HG03354 (cell line): Measurements from ENCODE around the gene ZNRF3.
"Not testable (repeated sequence)": the region's sequence is repeated elsewhere in the genome, so short reads cannot be mapped to it uniquely, and the experiment has no call there.

Experiments used
- ATAC-seq: cut with Tn5 transposase; IDR thresholded peaks from one replicate; pipeline ENCODE4 v1.9.1; 2021; ENCODE audit warnings: mild to moderate bottlenecking; ENCODE audit not compliant: unreplicated experiment, poor library complexity, severe bottlenecking

The ZNRF3 gene

DNA sequence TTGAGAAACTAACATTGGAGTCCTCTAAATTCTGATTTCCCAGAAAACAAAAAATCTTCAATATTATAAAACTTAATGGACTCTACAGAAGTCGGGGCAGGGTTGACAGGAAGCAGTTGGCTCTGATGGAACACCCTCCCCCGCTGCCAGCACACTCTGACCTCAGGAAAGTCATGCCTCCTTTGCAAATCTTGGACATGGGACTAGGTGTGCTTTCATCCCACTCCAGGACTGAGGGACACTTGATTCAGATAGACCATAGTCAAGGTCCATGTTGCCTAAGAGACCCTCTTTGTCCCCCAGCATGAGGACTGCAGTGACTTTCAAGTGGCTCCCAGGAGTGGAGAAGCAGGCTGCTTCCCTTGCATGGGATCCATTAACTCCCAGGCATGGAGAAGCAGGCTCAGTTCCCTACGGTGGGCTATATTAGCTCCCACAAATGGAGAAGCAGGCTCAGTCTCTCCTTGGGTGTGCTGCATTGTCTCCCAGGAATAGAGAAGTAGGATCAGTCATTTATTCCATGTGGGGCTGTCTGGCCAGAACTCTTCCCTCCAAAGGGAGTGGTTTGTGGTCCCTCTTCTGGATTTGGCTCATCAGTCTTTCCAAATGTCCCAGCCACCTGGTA is 139.9 kb downstream of the ZNRF3 start:
- ATAC-seq, result no peak

- ATAC-seq, result no peak
These were observed 143.2 kb downstream of the ZNRF3 start for GRCh38 chr22:29026579-29026978.

GRCh38 chr22:29028468-29028867 is 145.1 kb downstream of the ZNRF3 start:
- ATAC-seq, result no peak

DNA sequence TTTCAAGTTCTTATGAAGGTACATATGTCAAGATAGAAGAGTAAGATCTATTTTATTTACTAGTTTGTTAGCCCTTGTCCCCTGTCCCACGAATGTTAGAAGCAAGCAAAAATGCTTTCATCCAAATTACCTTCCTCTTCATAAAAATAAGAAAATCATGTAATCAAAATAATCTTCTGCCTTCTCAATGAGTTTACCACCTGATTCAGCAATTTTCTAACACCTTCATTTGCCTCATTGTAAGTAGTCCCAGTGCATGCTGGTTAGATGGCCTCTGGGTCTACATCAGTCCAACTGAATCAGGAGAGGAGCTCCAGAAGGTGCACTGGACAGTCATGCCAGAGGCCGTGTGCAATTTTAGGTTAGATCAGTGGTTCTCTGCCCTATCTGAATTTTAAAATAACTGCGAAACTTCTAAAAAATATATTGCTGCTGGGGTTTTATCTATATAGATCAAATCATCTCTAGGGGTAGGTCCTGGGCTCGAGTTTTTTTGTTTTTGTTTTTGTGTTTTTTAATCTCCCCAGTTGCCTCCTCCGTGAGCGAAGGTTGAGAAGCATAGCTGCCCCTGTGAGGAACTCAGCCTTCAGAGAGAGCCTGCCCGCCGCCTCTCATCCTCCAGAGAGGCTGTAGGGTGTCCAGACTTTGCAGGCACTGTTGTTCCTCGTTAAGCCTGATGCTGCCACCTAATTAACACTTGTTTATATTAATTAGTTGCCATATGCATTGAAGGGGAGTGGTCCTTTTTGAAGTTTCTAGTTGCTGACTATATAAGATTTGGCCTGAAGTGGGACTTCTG is 146.0 kb downstream of the ZNRF3 start:
- ATAC-seq, result no peak

GRCh38 chr22:29030016-29030617 is 146.7 kb downstream of the ZNRF3 start:
- no peak for ATAC-seq

DNA sequence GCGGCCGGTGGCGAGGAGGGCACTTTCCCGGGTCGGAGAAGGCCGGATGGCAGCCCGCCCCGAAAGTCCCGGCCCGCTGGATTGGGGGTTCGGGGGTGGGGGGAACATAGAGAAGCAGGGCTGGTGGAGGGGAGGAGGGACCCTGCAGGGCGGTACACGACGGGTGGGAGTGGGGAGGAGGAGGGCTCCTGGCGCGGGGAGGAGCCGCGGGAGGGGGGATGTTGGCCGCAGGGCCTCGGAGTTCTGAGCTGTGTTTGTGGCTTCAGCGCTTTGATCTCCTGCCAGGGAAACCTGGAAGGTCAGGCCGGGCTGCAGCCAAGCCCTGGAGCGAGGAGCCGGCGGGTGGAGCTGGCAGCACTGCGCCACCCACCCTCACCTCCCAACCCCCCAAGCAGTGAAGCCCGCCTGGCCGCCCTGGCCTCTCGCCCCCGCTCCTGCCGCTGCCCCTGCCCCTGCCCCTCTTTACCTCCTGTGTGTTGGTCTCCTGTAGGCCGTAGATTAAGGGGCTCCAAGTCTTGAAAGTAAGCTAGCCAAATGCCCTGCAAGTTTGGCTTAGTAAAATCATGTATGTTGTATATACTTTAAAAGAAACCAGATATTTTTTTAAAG is 147.3 kb downstream of the ZNRF3 start:
- ATAC-seq, result no peak

- no peak for ATAC-seq
These were observed 148.0 kb downstream of the ZNRF3 start for GRCh38 chr22:29031227-29032011.

DNA sequence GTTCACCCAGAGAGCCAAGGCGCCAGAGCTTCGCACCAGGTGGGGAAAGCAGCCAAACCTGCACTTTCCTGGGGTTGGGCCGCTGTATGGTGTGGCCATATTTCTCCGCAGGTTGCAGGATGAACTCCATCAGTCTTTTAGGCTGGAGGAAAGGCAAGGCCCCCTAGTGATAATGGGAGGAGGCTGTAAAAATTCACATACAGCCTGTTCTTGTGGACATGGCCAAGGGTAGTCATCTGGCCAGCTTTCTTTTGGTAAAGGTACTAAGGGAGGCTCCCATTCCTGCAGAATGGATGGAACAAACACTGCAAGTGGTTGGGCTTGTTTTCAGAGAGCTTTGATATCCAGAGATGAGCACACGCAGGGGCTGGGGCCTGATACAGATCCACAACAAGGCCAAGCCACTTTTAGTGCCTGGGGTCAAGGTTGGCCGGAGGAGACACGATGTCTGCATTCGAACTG is 148.7 kb downstream of the ZNRF3 start:
- ATAC-seq, result no peak

- no peak for ATAC-seq
These were observed 149.2 kb downstream of the ZNRF3 start for GRCh38 chr22:29032584-29032983.

DNA sequence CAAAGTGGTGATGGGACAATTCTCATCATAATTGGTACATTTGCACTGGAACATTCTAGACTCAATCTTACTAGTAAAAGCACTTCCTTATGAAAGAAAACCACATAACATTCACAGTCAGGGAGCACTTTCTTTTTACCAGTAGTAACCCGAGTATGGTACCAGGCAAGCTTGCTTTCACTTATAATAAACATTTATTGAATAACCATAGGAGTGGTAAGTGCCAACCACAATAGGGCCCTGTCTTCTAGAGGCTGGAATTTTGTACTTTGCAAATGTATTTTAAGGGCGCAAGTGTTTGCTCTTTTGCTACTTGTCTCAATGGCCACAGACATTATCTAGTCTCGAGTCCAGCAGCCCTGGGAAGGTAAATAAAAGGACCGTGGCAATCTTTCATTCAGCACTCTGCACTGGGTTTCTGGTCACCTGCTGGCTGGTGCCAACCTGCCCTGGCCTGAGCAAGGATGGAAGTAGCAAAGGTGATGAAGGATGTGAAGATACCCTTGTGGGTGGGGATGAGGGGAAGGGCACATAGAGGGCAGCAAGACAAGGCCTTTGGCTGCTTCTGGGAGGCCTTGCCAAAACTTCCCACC is 154.1 kb downstream of the ZNRF3 start:
- no peak for ATAC-seq

DNA sequence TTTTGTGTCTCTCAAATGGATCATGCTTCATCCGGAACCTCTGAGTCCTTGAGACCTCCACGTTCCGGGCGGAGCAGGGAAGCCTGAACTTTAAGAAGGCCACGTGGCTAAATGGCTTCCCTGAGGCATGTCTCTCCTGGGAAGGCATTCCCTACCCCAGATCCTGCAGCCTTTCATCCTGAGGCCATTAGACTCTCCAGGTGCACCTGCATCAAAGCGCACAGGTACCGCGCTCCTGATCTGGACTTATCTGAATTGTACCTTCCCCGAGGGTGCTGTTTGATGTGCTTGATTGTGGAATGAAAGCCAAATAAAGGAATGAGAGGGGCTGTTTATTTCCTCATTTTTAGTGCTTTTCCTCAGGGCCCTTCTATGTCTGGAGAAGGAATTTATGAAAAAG is 155.8 kb downstream of the ZNRF3 start:
- no peak for ATAC-seq

GRCh38 chr22:29039684-29040083 is 156.3 kb downstream of the ZNRF3 start:
- not testable (repeated sequence) for ATAC-seq

DNA sequence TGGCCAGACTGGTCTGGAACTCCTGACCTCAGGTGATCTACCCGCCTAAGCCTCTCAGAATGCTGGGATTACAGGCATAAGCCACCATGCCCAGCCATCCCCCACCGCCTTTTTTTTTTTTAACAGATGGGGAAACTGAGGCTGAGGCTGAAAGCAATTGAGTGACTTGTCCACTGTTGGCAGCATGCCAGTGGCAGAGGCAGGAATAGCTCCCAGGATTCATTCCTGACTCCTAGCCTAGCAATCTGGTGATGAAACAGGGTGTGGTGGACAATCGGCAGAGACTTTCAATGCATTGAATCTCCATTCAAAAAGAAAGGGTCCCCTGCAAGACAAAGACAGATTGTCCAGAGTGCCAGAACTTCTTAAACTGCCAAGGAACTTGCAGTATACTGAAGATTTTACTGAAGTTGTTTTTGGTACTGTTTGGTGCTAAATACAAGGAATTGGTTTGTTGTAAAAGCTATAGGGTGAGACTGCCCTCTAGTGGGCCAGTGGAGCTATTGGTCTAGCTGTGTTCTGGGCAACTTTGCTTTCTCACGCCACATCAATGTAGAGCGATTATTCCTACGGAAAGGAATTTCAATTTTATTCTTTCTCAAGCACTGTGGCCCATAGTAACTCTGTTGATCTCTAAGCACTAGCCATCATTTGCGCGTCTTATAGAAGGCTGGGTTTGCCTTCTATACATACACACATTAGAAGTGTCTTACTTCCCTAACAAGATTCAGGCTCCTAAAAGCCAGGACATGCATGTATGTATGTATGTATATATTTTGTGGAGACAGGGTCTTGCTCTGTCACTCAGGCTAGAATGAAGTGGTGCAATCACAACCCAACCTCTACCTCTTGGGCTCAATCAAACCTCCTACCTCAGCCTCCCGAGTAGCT is 157.3 kb downstream of the ZNRF3 start:
- no peak for ATAC-seq

GRCh38 chr22:29041408-29041807 is 158.0 kb downstream of the ZNRF3 start:
- ATAC-seq, result no peak

GRCh38 chr22:29043906-29044575 is 160.7 kb downstream of the ZNRF3 start:
- no peak for ATAC-seq

DNA sequence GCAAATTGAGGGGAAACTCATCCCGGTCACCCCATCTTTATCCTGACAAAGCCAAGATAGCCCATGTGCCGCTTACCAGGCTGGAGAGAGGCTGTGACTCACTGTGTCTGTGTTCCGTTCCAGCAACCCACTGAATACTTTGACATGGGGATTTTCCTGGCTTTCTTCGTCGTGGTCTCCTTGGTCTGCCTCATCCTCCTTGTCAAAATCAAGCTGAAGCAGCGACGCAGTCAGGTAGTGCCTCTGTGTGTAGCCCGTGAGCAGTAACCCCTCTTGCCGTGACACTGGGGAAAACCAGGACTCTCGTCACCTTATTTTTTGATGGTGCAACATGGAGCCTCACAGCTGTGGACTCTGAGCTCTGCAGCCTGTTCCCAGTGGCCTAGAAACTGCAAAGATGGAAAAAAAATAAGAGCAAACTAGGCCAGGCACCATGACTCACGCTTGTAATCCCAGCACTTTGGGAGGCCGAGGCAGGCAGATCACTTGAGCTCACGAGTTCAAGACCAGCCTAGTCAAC is 161.3 kb downstream of the ZNRF3 start:
- ATAC-seq, result no peak

DNA sequence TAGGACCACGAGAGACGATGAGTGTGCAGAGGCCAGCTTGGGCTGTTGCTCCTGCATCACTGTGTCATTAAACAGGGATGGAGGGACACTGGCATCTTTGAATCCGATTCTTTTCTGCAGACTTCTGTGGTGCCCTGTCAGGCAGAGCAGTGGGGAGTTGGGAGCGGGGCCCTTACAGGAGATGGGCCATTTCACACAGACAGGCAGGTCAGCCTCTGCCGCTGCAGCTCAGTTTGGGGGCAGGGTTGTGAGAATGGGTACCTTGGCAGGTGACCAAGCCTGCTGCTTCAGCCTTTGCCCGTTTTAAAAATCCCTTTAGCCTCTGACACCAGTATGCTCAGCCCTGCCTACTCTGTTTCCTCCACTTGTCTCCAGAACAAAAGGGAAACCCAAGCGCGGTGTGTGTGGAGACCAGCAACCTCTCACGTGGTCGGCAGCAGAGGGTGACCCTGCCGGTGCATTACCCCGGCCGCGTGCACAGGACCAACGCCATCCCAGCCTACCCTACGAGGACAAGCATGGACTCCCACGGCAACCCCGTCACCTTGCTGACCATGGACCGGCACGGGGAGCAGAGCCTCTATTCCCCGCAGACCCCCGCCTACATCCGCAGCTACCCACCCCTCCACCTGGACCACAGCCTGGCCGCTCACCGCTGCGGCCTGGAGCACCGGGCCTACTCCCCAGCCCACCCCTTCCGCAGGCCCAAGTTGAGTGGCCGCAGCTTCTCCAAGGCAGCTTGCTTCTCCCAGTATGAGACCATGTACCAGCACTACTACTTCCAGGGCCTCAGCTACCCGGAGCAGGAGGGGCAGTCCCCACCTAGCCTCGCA is 165.7 kb downstream of the ZNRF3 start:
- no peak for ATAC-seq
